Eye (tissue), 1 donor: Measurements from ENCODE around the gene ZFAND2B.

Source experiments
- DNase-seq: peaks from one replicate; pipeline ENCODE4 v3.0.0-alpha.2; 2015

Gene ZFAND2B, protein sequence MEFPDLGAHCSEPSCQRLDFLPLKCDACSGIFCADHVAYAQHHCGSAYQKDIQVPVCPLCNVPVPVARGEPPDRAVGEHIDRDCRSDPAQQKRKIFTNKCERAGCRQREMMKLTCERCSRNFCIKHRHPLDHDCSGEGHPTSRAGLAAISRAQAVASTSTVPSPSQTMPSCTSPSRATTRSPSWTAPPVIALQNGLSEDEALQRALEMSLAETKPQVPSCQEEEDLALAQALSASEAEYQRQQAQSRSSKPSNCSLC

GRCh38 chr2:219206328-219207133 is at the start of gene ZFAND2B:
Gene ZFAND2B (plus strand): TSS chr2:219206782. CDS start chr2:219206988, 206 bp downstream.
- peak; percentile 98 for DNase-seq

- no peak for DNase-seq
Observed at GRCh38 chr2:219157396-219157795, 49.2 kb upstream of the ZFAND2B start.

DNA sequence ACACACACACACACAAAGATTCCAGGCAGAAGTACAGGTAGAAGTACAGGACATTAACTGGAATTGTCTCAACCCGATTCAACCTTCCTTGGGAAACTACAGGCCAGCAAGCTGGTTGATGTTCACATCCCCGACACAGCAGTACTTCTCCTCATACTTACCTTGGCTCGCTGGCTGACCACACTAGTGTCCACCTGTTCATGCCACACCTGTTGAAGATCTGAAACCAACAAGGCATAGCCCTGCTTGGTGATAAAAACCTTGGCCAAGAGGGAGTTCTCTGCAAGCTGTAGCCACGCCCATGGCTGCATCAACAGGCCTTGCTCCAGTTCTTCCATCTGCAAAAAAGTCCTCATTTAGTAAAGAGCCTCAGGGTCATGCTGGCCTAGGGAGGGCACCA is 48.6 kb upstream of the ZFAND2B start:
- DNase-seq = no peak

- DNase-seq = no peak
Observed at GRCh38 chr2:219158586-219158985, 48.0 kb upstream of the ZFAND2B start.

GRCh38 chr2:219159771-219160185 is 46.8 kb upstream of the ZFAND2B start:
- no peak for DNase-seq

GRCh38 chr2:219160186-219161017 is 46.2 kb upstream of the ZFAND2B start, which contains the start of gene NHEJ1:
Gene NHEJ1 (minus strand): TSS chr2:219160815. CDS start chr2:219158362, 2,453 bp downstream.
- DNase-seq = peak; percentile 97

- no peak for DNase-seq
Observed at GRCh38 chr2:219161097-219161496, 45.5 kb upstream of the ZFAND2B start.

- no peak for DNase-seq
Observed at GRCh38 chr2:219163156-219163555, 43.4 kb upstream of the ZFAND2B start.

GRCh38 chr2:219165058-219165911 is 41.3 kb upstream of the ZFAND2B start:
- DNase-seq = no peak

- no peak for DNase-seq
Observed at GRCh38 chr2:219167997-219168396, 38.6 kb upstream of the ZFAND2B start.

DNA sequence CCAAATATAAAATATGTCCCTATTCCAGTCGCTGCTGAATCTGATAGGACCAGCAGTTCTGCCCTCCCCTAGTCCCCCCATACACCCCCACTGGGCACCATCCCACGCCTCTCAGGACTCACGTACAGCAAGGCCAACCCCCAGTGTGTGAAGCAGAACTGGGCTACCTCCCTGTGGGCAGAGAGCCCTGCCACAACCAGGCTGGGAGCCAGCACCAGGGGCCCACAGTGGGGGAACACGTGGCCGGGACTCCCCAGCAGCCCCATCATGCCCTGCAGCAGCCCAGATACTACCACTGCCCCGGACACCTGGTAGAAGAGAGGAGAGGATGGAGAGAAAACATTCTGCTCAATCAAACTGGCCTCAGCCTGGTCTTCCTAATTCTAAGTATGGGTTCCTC is 38.1 kb upstream of the ZFAND2B start:
- no peak for DNase-seq

GRCh38 chr2:219168932-219169331 is 37.6 kb upstream of the ZFAND2B start:
- no peak for DNase-seq

DNA sequence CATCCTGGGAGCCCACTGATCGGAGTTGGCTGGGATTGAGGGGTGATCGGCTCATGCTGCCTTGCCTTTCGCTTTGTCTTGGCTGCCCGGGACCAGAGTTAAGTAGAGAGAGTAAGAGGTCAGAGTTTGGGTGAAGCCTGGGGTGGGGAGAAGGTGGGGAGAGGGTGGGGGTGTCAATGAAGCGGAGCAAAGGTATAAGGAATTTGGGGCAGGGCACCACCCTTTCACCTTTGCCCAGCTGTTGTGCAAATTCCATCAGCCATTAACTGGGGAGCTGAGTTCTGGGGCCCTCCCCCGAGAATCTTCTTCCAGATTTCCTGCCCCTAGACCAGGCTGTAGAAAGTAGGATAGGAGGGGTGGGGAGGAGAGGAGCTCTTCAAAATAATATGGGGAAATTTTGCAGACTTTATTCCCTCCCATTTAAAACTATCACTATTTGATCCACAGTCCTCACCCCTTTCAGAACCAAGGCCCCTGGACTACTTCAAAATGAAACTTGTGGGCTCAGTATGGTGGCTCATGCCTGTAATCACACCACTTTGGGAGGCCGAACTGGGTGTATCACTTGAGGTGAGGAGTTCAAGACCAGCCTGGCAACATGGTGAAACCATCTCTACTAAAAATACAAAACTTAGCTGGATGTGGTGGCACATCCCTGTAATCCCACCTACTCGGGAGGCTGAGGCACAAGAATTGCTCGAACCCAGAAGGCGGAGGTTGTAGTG is 36.5 kb upstream of the ZFAND2B start, which contains the start of gene SLC23A3:
TSS of gene SLC23A3 (minus strand) at position 100 of the 725 bp plus-strand sequence. CDS start at position 55, 45 bp downstream.
- no peak for DNase-seq

DNA sequence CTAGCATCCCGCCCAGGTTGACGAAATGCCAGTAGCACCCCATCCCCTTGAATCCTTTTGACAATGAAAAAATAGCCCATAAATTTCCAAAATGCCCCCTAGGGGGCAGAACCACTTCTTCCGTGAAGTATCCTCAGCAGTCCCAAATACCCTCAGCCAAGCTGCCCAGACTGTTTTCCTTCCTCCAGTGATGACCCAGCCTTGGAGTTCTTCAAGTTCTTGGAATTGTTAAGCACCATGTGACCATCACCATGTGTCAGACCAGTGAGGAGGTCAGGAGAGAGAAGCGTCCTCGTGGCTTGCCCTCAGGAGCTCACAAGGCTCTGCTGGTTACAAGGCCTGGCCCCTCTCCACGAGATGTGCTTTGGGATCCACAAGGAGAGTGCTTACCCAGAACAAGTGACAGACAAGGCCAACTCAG is 35.3 kb upstream of the ZFAND2B start:
- DNase-seq = peak; percentile 76

DNA sequence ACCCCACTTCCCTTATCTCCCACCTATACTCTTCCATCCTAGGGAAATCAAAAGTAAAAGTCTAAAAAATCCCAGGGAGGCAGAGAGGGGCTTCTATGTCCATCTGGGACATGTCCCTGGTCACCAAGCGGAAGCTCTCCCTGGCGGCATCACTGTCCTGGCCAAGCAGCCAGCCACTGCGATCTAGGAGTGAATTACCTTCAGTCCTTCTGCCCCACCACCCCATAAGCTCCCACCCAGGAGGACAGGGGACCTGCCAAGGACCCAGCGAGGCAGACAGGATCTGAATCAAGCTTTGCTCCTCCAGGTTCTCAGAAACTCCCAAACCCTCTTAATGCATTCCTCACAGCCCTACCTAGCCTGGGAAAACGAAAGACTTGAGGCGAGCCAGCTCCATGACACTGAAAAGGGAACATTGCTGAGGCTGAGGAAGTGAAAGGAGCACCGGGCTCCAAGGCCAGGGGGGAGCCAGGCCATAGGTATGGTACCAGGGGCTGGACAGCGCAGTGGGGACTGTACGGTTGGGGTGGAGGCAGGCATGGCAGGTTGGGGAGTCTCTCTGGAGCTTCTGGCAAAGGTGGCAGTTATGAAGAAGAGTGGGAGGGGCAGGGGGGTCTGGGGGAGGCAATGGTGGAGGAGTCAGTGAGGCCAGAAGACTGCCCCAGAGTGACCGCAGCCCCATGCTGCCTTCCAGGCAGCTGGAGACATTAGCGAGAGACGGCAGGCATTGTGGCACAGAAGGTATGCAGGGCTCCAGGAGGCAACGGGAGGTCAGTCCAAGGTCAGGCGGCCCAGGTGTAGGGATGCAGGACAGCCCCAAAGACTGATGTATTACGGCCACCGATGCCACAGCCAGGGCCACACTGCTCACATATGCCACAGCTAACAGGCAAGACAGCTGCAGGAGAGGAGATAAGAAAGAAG is 34.1 kb upstream of the ZFAND2B start:
- no peak for DNase-seq

- no peak for DNase-seq
Observed at GRCh38 chr2:219173176-219173575, 33.4 kb upstream of the ZFAND2B start.

- no peak for DNase-seq
Observed at GRCh38 chr2:219174146-219174545, 32.4 kb upstream of the ZFAND2B start.

DNA sequence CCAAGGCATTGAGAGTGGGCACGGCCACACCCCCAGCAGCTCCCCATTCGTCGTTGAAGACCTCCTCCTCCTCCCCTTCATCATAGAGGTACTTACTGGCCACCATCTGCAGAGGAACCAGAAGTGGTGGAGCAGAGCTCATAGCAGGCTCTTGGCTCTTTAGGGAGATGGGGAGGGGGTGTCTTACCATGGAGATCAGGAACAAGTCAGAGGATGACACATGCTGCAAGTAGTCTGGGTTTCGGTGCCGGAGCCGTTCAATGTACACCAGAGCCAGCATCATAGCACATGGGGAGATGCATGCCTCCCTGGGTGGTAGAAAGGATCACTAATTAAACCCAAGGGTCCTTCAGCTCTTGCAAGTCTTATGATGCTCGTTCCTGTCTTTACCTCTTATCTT is 31.8 kb upstream of the ZFAND2B start:
- no peak for DNase-seq

DNA sequence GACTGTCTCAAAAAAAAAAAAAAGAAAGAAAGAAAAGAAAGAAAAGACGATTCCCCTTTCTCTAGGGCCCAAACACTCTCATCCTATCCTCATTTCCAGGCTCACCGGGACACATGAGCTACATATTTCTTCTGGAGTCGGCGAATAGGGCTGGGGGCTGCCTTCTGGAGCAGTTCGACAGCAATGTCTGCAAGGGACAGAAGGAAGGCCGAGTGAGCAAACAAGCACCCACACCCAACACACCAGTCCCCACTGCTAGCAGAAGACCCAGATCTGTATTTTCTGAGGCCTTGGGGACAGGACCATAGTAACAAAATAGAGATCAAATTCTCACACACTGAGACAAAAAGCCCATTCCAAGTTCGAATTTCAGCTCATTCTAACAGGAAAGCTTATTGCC is 31.1 kb upstream of the ZFAND2B start:
- no peak for DNase-seq
